Measurements from ENCODE around the gene S1PR3. TPM values are rescaled to one million over a fixed set of nuclear protein-coding genes. Genes with fewer than 3 reads are reported as not detected.

S1PR3 gene
- total and polyA plus RNA-seq, 3 donors from 2014 or later = 4.5 to 7.2 (median 7.0) TPM

DNA sequence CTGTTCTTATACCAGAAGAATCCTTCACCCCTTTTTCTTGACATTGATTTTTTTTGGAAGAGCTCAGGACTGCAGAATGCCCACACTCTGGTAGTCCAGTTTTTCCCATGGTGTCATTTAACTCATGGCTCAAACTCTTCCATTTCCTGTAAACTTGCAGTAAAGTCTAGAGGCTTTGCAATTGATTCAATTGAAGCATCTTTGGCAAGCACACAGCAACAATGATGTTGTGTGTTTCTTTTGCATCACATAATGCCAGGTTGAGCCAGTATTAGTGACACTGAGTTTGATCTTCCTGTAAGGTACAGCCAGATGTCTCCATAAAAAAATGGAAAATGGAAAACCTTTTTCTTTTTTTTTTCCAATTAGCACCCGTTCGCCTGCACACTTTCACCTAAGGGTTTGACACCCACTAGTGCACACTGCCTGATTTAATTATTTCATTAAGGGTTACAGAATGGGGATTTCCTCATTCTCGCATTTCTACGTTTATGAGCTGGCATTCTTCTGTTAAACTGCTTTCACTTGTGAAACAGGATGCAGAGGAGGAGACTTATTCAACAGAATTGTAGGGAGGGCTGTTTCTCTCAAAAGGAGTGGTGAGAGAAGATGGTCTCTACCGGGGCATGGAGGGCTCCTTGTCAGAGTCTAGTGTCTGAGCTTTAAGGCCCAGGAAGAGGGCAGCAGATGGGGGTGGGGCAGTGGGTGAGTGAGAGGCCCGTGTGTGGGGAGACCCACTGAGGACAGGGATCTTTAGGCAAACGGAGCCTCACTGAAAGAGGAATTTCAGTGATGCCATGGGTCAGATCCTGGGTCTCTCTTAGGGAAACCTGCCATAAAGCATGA, 2.2 kb upstream of the S1PR3 start:
- no peak overlapping the region for H3K4me3 ChIP-seq
- no peak for DNase-seq
- intact Hi-C loops (cut with DNase I; ENCODE audit: low total_unique reads) = no loop called here
- H3K4me1 ChIP-seq = peaks cover 5% of the 10 kb centered on the region
- H3K27me3 ChIP-seq = no peaks in the 10 kb centered on the region
- 26 to 30% methylated on average over 7 of the region's 7 CpGs for WGBS, 2 donors
- no peaks in the 10 kb centered on the region for H3K9me3 ChIP-seq
- TF ChIP-seq POLR2A (IDR thresholded peaks at IDR 0.05) (no peak), CTCF (IDR thresholded peaks at IDR 0.05) (no peak)
- H3K36me3 ChIP-seq (ENCODE audit: low read depth, missing control alignments) = no peaks in the 10 kb centered on the region
- H3K27ac ChIP-seq = no peak overlapping the region

DNA sequence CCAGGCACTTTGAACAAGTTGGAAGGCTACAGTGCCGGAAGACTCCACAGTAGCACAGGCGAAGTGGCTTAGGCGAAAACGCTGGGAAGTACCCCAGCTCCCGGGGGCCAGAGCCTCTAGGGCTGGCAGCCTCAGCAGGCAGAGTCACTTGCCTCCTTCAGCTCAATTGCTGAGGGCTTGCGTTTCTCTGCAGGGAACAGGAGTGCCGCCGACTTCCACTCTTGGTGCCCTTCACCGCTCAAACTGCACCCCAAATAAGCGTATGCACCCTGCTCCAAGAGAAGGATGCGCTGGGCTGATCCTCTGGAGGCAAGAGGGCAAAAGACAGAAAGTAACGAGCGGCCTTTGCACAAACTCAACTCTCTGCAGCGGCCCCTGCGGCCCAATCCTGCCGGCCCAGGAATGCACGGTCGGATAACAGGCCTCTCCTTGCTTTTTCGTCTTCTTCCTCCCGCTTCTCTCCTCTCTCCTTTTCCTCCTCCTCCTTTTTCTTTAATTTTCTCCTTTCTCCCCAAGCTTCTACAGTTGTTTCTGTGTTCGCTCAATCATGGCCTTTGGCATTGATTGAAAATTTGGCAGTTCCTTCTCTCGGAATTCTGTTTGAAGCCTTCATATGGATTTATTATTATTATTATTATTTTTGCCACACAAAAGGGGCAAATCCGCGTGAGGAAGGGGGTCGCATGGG, 1.1 kb upstream of the S1PR3 start:
- Histone ChIP-seq H3K27ac (no peak overlapping the region), H3K9me3 (no peaks in the 10 kb centered on the region), H3K4me1 (peaks cover 5% of the 10 kb centered on the region), H3K4me3 (peak overlapping the region; percentile 54 to 75), H3K36me3 (ENCODE audit: low read depth, missing control alignments) (no peaks in the 10 kb centered on the region), H3K27me3 (no peaks in the 10 kb centered on the region)
- WGBS, 2 donors = 63 to 72% methylated on average over 25 of the region's 25 CpGs
- no peak for DNase-seq
- intact Hi-C loops (cut with DNase I; ENCODE audit: low total_unique reads) = no loop called here
- TF ChIP-seq POLR2A (IDR thresholded peaks at IDR 0.05) = no peak
- TF ChIP-seq CTCF (IDR thresholded peaks at IDR 0.05) = no peak

GRCh38 chr9:88990729-88991065, 571 bp upstream of the S1PR3 start:
- 32 to 38% methylated on average over 6 to 21 of the region's 21 CpGs for WGBS, 2 donors
- peak overlapping the region; percentile 54 to 75 for H3K4me3 ChIP-seq
- no peak for DNase-seq
- no peaks in the 10 kb centered on the region for H3K27me3 ChIP-seq
- intact Hi-C loops (cut with DNase I; ENCODE audit: low total_unique reads) = no loop called here
- TF ChIP-seq CTCF (IDR thresholded peaks at IDR 0.05) = no peak
- TF ChIP-seq POLR2A (IDR thresholded peaks at IDR 0.05) = no peak
- no peak overlapping the region for H3K27ac ChIP-seq
- no peaks in the 10 kb centered on the region for H3K36me3 ChIP-seq (ENCODE audit: low read depth, missing control alignments)
- no peaks in the 10 kb centered on the region for H3K9me3 ChIP-seq
- H3K4me1 ChIP-seq = peaks cover 5% of the 10 kb centered on the region

- Histone ChIP-seq H3K27me3 (no peaks in the 10 kb centered on the region), H3K27ac (no peak overlapping the region), H3K36me3 (ENCODE audit: low read depth, missing control alignments) (no peaks in the 10 kb centered on the region), H3K4me1 (peaks cover 5% of the 10 kb centered on the region), H3K9me3 (no peaks in the 10 kb centered on the region), H3K4me3 (no peak overlapping the region)
- no peak for DNase-seq
- 72 to 77% methylated on average over 4 of the region's 4 CpGs for WGBS, 2 donors
- no peak for TF ChIP-seq CTCF (IDR thresholded peaks at IDR 0.05)
- no peak for TF ChIP-seq POLR2A (IDR thresholded peaks at IDR 0.05)
- intact Hi-C loops (cut with DNase I; ENCODE audit: low total_unique reads) = no loop called here
Measured at GRCh38 chr9:88992556-88992955, 1.3 kb downstream of the S1PR3 start.

Data from testis (tissue), 3 donors.